Spleen (tissue), 11 donors: Measurements from ENCODE around the gene GAL3ST1. TPM values are rescaled to one million over a fixed set of nuclear protein-coding genes. Genes with fewer than 3 reads are reported as not detected.

Experiments
- DNase-seq: peaks from one replicate; pipeline ENCODE4 v3.0.0-alpha.2; 2020
- H3K27ac ChIP-seq, 8 donors: fragments of 200-600 bp; sonication (generic) in 7 of 8; 1 replicate in 4 of 8; 2 replicates in 4 of 8; pipeline versions ENCODE4 v1.5.0 to v1.8.0; 2016 to 2021; ENCODE audit warnings: inconsistent platforms in 4 of 8, mild to moderate bottlenecking in 4 of 8, moderate library complexity in 1 of 8
- H3K27me3 ChIP-seq, 7 donors: fragments of 200-600 bp; sonication (generic) in 6 of 7; replicated peaks in 1 of 7; 1 replicate in 4 of 7; 2 replicates in 3 of 7; pipeline versions ENCODE4 v1.5.0 to v1.8.0; 2016 to 2021; ENCODE audit warnings: inconsistent platforms in 3 of 7, mild to moderate bottlenecking in 1 of 7
- H3K36me3 ChIP-seq, 6 donors: fragments of 200-600 bp; sonication (generic) in 5 of 6; 1 replicate in 4 of 6; 2 replicates in 2 of 6; pipeline versions ENCODE4 v1.5.0 to v1.8.0; 2016 to 2021; ENCODE audit warnings: inconsistent platforms in 2 of 6
- H3K4me1 ChIP-seq, 6 donors: fragments of 200-600 bp; sonication (generic) in 5 of 6; 1 replicate in 3 of 6; 2 replicates in 3 of 6; pipeline versions ENCODE4 v1.5.0 to v1.8.0; 2016 to 2021; ENCODE audit warnings: inconsistent platforms in 3 of 6
- H3K4me3 ChIP-seq, 8 donors: fragments of 200-600 bp; sonication (generic) in 7 of 8; 1 replicate in 4 of 8; 2 replicates in 4 of 8; pipeline versions ENCODE4 v1.5.0 to v1.8.0; 2016 to 2021; ENCODE audit warnings: inconsistent platforms in 4 of 8, mild to moderate bottlenecking in 4 of 8, moderate library complexity in 2 of 8
- H3K9me3 ChIP-seq, 8 donors: fragments of 200-600 bp; sonication (generic) in 7 of 8; 1 replicate in 4 of 8; 2 replicates in 4 of 8; pipeline versions ENCODE4 v1.5.0 to v1.8.0; 2016 to 2021; ENCODE audit warnings: inconsistent platforms in 4 of 8
- CTCF ChIP-seq, 11 experiments: fragments of 200-600 bp in 7 of 11; fragments of 450-650 bp in 4 of 11; sonication (generic) in 4 of 11; IDR thresholded peaks in 8 of 11; conservative IDR thresholded peaks in 3 of 11; 1 replicate in 7 of 11; 2 replicates in 4 of 11; pipeline versions ENCODE4 v1.4.0 to v1.8.0; 2016 to 2021; ENCODE audit warnings: antibody characterized with exemption in 11 of 11, inconsistent platforms in 4 of 11, mild to moderate bottlenecking in 1 of 11
- POLR2A ChIP-seq, 3 donors: fragments of 450-650 bp; IDR thresholded peaks; one replicate each; pipeline ENCODE4 v1.5.1; 2017; ENCODE audit warnings: antibody characterized with exemption in 3 of 3, mild to moderate bottlenecking in 1 of 3
- POLR2AphosphoS5 ChIP-seq, 3 donors: sonication (generic); formaldehyde crosslinking; IDR thresholded peaks; one replicate each; pipeline ENCODE4 v1.5.1; 2017; ENCODE audit warnings: antibody characterized with exemption in 3 of 3
- WGBS, 5 donors: extraction: QIAGEN DNeasy Blood & Tissue Kit in 3 of 5; methylation state at CpG; one replicate each; pipeline versions ENCODE4 v1.1.5 to v1.1.7; 2013 to 2018; 5-methylcytosine and 5-hydroxymethylcytosine counted together
- intact Hi-C: fragments of 100-400 bp; cut with DNase I; formaldehyde crosslinking; loops from one replicate; pipeline ENCODE4 v1.15.0; 2023; ENCODE audit warnings: low total_unique reads
- polyA plus RNA-seq, 3 donors: library from polyadenylated mRNA; stranded (reverse); fragments of 200-250 nt; gene quantifications; one replicate each; pipeline ENCODE4 v1.2.1, GENCODE V29; 2013
- total RNA-seq, 7 donors: library from RNA; depleted of rRNA in 3 of 7; stranded (reverse); fragments of >200 nt in 3 of 7; fragmentation: NEBNext Ultra II Directional in 4 of 7; extraction: Animal tissue kit (Norgen Biotek cat#: 25700) in 4 of 7; gene quantifications; one replicate each; pipeline versions ENCODE4 v1.1.0 to v1.2.1, GENCODE V29; 2016 to 2021
- donor health status: healthy with polysubstance abuse.
- donor health status: DM: no; HTN: no; CAD: no; lungs with moderate emphysema.
- donor health status: DM: no; HTN: no; CAD: no.
- donor health status: Bipolar disorder and iron deficiency.
- donor health status: healthy.
- donor health status: DM: no; HTN: no; CAD: no.
- donor health status: DM: yes; HTN: yes; CAD: no.

GAL3ST1 gene
- total and polyA plus RNA-seq, 10 donors = 0.15 to 2.1 (median 0.51) TPM; not detected in 5

- peaks cover 28 to 100% (median 100%) of the 10 kb centered on the region in 6 donors for H3K36me3 ChIP-seq
- no peak for DNase-seq
These were observed 8.5 kb upstream of the GAL3ST1 start for GRCh38 chr22:30582788-30583545.

GRCh38 chr22:30582051-30582450 lies 7.6 kb upstream of the GAL3ST1 start:
- H3K36me3 ChIP-seq = peaks cover 28 to 100% (median 100%) of the 10 kb centered on the region in 6 donors
- TF ChIP-seq POLR2AphosphoS5 (IDR thresholded peaks at IDR 0.05) (no peak), CTCF (IDR thresholded peaks at IDR 0.05 in 8 of 11, conservative IDR thresholded peaks at IDR 0.05 in 3 of 11) (no peak), POLR2A (IDR thresholded peaks at IDR 0.05) (no peak)
- no peak for DNase-seq
- intact Hi-C loops = no loop called here
- 67 to 93% (median 92%) methylated on average over 1 to 6 of the region's 6 CpGs for WGBS, 5 donors
- no peaks in the 10 kb centered on the region for H3K9me3 ChIP-seq
- H3K4me3 ChIP-seq = no peak overlapping the region
- H3K27ac ChIP-seq = no peak overlapping the region
- no peaks in the 10 kb centered on the region for H3K27me3 ChIP-seq
- H3K4me1 ChIP-seq = peaks cover 0 to 4% (median 0%) of the 10 kb centered on the region in 6 donors

More at GRCh38 chr22:30582788-30583545, 8.5 kb upstream of the GAL3ST1 start:
- TF ChIP-seq POLR2A (IDR thresholded peaks at IDR 0.05) (no peak), POLR2AphosphoS5 (IDR thresholded peaks at IDR 0.05) (no peak), CTCF (IDR thresholded peaks at IDR 0.05 in 8 of 11, conservative IDR thresholded peaks at IDR 0.05 in 3 of 11) (no peak)
- H3K27ac ChIP-seq = peak overlapping the region in 1 of 8 donors; percentile 17
- no peaks in the 10 kb centered on the region for H3K27me3 ChIP-seq
- no peak overlapping the region for H3K4me3 ChIP-seq
- H3K9me3 ChIP-seq = no peaks in the 10 kb centered on the region
- peaks cover 0 to 4% (median 0%) of the 10 kb centered on the region in 6 donors for H3K4me1 ChIP-seq
- 75 to 88% (median 77%) methylated on average over 10 to 13 of the region's 13 CpGs for WGBS, 5 donors
- intact Hi-C loops = no loop called here

- Histone ChIP-seq H3K4me3 (no peak overlapping the region), H3K4me1 (peaks cover 0 to 4% (median 0%) of the 10 kb centered on the region in 6 donors), H3K36me3 (peaks cover 21 to 100% (median 100%) of the 10 kb centered on the region in 6 donors), H3K27me3 (no peaks in the 10 kb centered on the region), H3K27ac (no peak overlapping the region), H3K9me3 (no peaks in the 10 kb centered on the region)
- 65 to 95% (median 88%) methylated on average over 5 to 6 of the region's 6 CpGs for WGBS, 5 donors
- DNase-seq = no peak
- TF ChIP-seq POLR2A (IDR thresholded peaks at IDR 0.05) (no peak), POLR2AphosphoS5 (IDR thresholded peaks at IDR 0.05) (peak in 1 of 3 donors; percentile 24)
- intact Hi-C loops = no loop called here
These were observed 6.4 kb upstream of the GAL3ST1 start for GRCh38 chr22:30580896-30581295.

GRCh38 chr22:30578481-30578880 lies 4.0 kb upstream of the GAL3ST1 start:
- 78 to 93% (median 89%) methylated on average over 12 of the region's 12 CpGs for WGBS, 5 donors
- peaks cover 0 to 13% (median 4%) of the 10 kb centered on the region in 6 donors for H3K4me1 ChIP-seq
- H3K27ac ChIP-seq = no peak overlapping the region
- no peak overlapping the region for H3K4me3 ChIP-seq
- TF ChIP-seq POLR2AphosphoS5 (IDR thresholded peaks at IDR 0.05) (no peak), CTCF (IDR thresholded peaks at IDR 0.05 in 8 of 11, conservative IDR thresholded peaks at IDR 0.05 in 3 of 11) (no peak), POLR2A (IDR thresholded peaks at IDR 0.05) (no peak)
- peaks cover 14 to 88% (median 83%) of the 10 kb centered on the region in 6 donors for H3K36me3 ChIP-seq
- no peaks in the 10 kb centered on the region for H3K9me3 ChIP-seq
- intact Hi-C loops = no loop called here
- peaks cover 0 to 7% (median 0%) of the 10 kb centered on the region in 7 donors for H3K27me3 ChIP-seq
- DNase-seq = no peak
